Hematopoietic multipotent progenitor cell treated with erythropoietin and hydrocortisone succinate and interleukin-3 and kit ligand, for 17 days (in vitro differentiated cells): ENCODE results near the gene UBE3C.
A peak's percentile ranks its signal among the peaks of the same experiment; 100 is the strongest.
"Not testable (repeated sequence)": the region's sequence is repeated elsewhere in the genome, so short reads cannot be mapped to it uniquely, and the experiment has no call there.

Experiments
- DNase-seq: peaks from one replicate; pipeline ENCODE4 v3.0.0-alpha.2; 2015; ENCODE audit warnings: low spot score

Gene UBE3C

DNA sequence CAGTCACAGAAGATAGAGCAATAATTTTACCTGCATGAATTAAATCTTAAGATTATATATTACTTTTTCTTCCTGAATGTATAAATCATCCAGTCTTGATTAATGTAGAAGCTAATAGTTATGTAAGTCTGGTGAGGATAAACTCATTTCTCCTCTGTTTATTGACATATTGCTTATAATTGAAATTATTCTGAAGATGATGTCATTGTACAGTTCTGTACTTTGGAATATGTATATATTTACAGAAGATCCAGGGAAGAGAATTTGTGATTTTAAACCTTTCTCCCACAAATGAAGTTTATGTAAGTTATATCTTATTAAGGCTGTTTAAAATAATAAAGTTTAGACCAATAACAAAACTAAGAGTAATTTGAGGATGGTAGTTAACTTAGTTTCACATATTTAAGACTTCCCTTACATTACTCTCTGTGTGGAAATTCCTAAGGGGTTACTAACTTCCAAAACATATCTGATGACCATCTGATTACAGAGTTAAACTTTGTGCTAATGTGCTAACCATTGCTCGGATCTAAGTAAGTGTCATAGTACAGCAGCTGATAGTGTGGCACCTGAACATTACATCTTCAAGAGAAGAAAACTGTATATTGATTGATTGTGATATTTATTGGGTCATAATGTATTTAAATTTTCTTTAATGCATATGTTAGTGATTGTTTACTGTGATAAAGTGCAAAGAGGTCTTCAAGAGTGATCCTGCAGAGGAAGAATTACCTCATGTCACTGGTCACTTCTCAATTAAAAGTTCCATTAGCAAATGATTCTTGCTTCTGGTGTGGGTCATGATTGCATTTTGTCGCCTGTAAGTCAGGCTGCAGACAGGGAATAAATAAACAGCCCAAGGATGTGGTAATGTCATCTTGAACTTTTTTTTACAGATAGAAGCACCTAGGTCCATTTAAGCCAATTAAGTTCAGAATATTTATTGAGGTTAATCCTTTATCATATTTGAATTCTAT is 96.9 kb downstream of the UBE3C start:
- DNase-seq, result no peak

DNA sequence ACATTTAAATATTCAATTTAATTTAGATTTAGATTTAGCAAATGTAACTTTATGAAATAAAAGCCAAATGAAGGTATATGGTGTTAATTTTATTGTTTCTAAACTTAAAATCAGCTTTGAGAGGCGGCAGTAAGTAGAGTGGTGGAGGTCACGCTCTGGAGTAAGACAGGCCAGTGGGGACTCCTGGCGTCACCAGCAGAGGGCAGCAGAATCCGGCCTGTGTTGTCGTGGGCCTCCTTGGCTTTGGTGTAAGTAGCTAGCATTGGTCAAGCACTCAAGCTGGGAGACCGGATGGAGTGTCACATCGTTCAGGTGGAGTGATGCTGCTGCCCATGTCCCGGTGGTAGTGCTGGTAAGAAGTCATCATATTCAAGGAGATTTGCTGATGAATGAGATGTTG is 99.4 kb downstream of the UBE3C start:
- no peak for DNase-seq

DNA sequence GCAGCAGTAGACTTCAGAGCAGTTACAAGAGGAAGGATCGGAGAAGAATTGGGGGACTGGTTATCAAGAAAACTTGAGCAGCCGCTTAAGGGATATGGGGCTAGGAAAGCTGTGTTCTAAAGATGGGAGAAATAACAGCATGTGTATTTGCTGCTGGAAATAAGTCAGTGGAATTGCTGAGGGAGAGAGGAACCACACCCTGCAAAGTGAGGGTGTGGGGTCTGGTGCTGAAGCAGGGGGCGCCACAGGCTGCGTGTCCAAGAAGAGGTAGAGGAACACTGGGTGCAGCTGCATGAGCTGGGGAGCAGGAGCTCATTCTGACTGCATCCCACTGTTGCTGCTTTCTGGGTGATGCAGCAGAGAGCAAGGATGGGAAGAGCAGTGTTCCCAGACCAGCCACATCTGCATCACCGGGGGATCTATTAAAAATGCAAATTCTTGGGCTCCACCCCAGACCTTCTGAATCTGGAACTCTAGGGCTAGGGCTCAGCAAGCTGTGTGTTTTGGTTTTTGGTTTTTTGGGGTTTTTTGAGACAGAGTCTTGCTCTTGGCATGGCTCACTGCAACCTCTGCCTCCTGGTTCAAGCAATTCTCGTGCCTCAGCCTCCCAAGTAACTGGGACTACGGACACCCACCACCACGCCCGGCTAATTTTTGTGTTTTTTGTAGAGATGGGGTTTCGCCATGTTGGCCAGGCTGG is 101.0 kb downstream of the UBE3C start:
- DNase-seq, result no peak

DNA sequence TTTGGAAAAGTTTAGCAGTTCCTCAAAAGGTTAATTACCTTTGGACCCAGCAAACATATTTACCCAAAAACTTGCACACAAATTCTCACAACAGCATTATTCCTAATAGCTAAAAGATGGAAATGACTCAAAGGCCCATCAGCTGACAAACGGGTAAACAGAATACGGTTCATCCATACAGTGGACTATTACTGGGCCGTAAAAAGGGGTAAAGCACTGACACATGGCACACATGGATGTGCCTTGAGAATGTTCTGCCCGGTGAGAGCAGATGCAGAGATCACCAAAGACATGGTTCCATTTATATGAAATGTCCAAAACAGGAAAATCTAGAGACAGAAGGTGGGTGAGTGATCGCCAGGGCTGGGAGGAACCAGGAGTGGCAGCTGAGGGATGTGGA is 102.9 kb downstream of the UBE3C start:
- no peak for DNase-seq

DNA sequence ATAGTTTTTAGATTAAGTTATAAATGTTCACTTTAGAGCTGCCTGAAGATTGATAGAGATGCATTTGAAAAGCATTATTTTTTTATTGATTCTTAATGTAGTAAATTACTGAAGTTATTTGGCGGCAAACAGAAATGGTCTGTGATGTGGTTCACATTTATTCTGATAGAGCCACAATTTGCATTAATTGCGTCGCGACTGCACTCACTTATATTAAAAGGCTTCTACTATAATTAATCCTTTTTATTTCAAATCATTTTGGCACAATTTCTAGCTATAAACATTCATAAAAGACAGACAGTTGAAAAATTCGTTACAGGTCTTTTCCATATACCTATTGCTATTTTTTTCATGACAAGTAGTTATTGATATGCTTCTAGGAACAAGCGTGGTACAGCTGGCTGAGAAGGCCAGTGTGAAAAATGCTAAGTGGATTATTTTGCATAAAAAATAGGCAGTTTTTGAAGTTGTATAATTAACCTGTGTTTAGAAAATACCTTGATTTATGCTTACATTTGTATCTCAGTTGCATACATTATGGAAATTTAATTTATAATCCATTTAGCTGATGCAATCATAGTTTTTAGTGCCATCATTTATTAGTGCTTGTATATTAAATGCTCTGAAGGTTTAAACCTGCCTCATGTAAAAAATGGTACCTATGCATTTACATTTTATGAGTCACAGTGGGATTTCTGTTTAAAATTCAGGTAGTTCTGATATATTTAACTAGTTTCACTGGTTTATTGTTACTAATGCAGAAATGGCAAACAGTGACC is 106.0 kb downstream of the UBE3C start:
- no peak for DNase-seq

DNA sequence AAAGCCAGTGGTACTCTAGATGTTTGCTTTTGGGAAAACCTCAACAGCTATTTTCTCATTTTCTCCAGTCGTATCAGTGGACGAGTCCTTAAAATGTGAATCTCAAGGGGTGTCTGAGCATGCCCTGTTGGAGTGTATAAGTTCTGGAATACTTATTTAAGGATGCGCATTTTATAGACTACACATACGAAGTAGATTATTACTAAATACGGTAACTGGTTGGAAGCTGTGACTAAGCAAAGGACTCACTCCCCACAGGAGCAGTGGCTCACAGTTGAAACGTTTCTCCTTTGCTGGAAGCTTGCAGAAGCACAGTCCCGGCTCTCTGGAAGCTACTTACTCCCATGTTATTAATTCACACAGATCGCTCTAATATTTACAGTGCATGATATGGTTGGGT is 107.3 kb downstream of the UBE3C start:
- DNase-seq, result no peak

DNA sequence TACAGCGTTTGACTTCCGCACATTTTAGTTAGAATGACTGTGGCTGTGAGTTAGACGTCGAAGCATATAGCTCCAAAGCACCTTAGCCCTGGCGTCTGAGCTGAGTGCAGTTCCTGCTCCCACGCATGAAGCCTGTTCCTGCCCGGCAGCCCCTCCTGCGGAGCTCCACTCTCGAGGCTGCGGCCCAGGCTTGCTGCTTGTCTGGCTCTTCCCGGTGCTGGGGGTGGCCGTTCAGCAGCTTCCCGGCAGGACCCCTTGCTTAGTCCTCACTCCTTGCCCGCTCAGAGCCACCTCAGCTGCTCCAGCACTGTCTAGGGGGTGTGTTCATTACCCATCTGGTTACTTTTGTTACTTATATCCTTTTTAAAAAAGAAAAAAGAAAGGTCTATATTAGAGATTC is 109.9 kb downstream of the UBE3C start:
- no peak for DNase-seq

DNA sequence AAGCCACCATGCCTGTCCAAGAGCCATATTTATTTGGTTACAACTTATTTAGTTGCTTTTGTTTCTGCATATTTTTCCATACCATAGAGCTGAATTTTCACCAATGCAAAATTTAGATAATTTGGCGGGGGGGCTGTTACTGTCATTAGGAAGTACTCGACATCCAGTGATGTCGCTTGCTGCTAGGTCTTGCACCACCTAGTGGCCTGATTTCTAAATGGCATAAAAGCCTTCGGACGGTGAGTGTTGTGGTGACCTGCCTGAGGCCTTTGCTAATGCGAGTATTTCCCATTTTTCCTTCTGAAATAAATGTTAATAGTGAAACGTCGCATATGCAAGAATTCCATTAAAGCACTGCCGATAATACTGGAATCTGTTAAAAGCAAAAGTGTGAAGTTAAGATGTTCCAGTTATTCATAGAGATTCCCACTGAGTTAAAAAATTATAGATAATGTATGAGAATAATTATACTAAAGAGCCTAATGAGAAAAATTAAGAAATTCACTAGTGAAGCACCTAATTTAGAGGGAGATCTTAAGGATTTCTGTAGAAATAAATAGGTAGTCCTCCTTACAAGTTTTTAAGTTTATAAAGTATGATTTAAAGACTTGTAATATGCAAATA is 112.0 kb downstream of the UBE3C start:
- peak; percentile 70 for DNase-seq

DNA sequence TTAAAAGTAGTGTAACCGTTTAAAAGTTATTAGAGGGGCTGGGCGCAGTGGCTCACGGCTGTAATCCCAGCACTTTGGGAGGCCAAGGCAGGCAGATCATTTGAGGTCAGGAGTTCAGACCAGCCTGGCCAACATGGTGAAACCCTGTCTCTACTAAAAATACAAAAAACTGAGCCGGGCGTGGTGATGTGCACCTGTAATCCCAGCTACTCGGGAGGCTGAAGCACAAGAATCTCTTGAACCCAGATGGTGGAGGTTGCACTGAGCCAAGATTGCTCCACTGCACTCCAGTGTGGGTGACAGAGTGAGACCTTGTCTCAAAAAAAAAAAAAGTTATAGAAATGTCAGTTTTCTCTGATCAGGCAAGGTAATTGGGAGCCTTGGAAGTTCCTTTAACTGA is 113.1 kb downstream of the UBE3C start:
- not testable (repeated sequence) for DNase-seq

DNA sequence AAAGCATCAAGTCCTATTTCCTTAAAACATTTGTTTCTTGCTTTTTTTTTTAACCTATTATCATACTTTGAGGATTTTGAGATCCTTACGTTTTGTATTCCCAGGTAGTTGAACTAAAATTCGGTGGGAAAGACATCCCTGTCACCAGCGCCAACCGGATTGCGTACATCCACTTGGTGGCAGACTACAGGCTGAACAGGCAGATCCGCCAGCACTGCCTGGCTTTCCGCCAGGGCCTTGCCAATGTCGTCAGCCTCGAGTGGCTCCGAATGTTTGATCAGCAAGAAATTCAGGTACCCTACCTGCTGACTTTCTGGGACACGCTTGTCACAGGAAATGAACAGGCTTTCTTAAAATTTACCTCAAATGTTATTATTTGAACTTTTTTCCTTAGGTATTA is 115.1 kb downstream of the UBE3C start:
- DNase-seq, result no peak

DNA sequence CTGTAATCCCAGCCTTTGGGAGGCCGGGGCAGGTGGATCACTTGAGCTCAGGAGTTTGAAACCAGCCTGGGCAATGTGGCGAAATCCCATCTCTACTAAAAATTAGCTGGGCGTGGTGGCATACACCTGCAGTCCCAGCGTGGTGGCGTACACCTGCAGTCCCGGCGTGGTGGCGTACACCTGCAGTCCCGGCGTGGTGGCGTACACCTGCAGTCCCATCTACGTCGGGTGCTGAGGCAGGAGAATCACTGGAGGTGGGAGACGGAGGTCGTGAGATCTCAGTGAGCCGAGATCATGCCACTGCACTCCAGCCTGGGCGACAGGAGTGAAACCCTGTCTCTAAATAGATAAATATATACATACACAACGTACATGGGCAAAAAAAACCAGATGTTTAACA is 116.1 kb downstream of the UBE3C start:
- not testable (repeated sequence) for DNase-seq

DNA sequence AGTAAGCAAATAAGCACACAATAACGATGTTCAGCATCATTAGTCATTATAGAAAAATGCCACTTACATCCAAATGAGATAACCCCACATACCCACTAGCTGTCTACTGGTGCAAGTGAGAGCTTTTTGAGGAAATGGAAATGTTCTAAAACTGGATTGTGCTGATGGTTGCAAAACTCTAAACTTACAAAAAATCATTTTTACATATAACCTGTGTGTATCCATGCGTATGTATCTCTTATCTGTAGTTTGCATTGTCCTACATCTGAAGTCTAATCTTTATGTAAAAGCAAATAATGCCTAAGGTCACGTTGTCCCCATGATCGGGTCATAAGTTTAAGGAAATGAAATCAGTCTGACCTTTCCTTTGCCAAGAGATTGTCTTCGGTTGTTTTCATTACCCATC is 116.5 kb downstream of the UBE3C start:
- DNase-seq, result no peak

DNA sequence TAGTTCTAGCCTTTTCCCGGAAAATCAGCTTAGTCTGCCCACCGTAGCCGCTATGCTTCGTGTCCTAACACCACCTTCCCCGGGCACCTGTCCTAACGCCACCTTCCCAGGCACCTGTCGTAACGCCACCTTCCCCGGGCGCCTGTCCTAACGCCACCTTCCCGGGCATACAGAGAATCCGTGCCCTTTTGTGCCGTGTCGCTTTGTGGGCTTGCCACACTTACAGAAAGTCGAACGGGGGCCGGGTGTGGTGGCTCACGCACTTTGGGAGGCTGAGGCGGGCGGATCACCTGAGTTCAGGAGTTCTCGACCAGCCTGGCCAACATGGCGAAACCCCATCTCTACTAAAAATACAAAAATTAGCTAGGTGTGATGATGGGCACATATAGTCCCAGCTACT is 124.4 kb downstream of the UBE3C start:
- DNase-seq, result no peak

DNA sequence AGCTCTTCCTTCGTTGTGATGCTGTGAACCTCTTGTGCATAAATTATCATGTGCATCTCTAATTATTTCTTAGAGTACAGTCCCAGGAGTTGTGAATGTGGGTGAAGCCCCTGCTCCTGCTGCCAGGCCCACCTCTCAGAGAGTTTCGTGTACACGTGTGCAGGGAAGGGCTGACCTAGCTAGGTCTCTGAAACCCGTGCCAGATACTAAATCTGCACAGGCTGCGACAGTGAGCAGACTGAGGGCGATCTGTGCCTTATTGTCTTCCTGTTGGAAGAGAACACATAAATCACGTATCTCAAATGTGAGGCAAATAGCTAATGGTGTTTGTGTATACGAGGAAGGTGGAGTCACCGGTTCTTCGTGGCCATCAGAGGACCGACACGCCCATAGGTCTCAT is 126.3 kb downstream of the UBE3C start:
- DNase-seq, result no peak

DNA sequence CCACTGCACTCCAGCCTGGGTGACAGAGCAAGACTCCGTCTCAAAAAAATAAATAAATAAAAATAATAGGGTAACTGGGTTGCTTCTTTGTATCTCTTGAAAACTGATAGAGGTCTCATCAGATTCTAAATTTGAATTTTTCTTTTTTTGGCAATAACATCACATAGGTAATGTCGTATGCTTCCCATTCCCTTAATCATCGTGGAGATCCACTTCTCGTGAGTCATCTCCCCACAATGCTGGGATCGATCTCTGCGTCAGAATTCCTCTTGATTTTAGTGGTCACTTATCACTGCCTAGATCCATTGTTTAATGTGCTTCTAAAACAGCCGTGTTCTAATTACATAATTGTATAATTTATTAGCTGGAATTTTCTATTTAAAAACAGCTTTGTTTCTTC is 127.5 kb downstream of the UBE3C start:
- no peak for DNase-seq

DNA sequence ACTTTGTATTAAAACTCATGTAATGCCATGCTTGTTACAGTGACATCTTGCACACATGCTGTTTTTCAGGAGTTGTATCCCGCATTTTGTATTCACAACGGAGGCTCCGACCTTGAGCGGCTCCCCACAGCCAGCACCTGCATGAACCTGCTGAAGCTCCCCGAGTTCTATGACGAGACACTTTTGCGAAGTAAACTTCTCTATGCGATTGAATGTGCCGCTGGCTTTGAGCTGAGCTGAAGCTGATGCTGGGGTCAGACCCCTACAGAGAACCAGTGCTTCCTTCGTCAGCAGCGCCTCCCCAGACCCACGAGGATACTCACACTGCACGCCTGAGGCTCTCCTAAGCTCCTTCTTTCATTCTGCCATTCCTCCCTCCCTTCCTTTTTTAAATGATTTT is 128.8 kb downstream of the UBE3C start:
- no peak for DNase-seq

DNA sequence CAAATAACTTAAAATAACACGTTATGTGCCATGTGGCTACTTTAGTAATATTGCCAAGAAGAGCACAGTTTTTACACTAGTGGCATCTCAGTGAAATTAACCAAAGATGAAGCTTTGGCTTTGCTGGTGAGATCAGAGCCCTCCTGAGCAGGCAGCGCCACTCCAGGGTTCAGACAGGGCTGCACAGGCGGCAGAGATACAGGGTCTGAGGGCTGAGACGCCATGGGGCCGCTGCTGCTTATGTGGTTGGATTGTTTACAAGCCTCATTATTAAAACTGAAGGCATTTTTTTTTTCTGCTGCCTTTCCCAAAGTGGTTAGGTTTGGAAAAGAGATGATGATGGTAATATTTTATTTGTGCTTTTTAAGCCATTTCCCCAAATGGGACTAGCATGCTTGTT is 129.2 kb downstream of the UBE3C start:
- DNase-seq, result no peak

DNA sequence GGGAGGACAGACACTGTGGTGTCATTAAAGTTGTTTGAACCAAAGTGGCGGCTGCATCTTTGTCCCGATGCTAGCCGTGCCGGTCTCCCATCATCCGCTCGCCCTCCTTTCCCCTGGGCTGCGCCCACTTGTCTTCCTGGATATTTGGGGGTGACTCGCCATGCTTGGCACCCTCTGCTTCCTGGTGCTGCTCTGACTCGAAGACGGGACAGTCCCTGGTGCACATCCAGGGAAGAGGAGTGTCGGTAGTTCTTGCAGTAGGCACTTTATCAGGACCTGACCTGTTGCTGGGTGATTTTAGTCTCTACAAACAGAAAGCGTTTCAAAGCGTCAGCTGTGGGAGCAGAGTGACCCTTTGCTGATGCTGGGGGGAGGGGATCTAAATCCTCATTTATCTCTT is 129.8 kb downstream of the UBE3C start:
- DNase-seq, result no peak

DNA sequence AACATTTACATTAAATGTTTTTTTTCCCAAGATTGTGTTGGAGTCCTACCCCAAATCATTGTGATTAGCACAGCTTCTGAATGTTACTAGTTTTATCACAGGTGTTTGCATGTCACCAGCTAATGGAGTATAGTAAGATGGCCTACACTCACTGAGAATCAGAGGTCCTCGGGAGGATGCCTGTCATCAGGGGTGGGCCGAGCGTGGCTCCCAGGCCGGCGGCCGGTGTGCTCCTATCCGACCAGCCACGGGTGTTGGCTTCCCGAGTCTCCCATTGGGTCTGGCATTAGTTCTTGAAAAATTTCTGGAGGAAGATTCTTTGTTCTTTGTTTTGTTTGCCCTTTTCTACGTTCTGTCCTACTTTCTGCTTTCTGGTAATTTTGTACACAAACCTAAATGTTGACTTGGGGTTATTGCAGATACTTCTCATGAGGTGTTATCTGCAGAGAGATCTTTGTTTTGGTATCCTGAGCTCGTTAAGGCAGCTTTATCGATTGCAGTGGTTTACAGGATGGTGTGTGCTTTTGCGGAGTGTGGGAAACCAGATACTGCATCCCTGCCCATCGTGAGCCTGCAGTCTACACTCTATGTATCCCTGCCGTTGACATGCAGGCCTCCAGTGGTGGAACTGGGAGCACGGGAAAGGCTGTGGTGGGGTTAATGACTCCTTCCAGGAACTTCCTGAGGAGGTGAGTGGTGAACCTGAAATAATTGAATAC is 130.8 kb downstream of the UBE3C start:
- DNase-seq, result no peak

DNA sequence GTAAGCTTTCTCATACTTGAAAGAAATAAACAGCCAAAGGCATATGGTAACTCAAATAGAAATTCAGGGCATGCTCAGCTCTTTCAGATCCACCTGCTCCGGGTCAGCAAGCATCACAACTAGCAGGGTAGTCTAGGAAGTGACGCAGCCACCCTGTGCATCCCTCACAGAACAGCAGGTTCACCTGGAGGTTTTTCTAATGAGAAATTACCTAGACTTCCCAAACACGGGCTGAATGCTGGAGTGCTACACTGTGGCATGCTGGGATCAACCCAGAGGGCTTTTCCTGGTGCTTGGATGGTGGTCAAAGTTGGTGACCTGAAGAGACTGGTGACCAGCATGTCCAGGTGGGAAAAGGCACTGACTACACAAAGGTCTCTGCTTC is 131.3 kb downstream of the UBE3C start:
- DNase-seq, result no peak

DNA sequence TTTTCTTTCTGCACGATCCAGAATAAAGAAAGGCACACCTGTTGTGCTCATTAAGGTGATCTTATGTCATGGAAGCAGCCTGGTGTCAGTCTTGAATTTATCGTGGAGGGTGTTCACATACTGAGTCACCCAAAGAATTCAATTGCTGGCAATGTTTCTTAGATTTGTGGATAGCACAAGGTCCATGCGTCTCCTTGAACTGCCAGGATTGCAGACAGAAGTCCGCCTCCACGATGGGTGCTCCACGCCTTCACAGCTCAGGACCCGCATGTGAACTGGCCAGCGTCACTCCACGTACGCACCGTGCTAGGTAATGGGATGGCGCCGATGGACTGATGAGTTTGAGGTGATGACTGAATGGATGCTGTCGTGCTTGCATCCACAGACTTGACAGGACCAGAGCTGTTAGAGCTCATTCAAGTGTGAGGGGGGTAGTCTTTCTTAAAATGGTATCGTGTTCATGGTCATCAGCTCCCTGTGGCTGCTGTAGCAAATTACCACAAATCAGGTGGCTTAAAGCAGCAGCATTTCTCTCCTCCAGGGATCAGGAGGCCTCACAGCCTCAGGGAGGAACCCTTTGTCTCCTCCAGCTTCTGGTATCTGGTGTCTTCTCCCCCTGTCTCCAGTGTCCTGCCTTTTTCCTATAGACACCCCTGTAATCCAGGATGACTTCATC is 132.7 kb downstream of the UBE3C start:
- no peak for DNase-seq
